ENCODE results near the gene RRP1B.

DNA sequence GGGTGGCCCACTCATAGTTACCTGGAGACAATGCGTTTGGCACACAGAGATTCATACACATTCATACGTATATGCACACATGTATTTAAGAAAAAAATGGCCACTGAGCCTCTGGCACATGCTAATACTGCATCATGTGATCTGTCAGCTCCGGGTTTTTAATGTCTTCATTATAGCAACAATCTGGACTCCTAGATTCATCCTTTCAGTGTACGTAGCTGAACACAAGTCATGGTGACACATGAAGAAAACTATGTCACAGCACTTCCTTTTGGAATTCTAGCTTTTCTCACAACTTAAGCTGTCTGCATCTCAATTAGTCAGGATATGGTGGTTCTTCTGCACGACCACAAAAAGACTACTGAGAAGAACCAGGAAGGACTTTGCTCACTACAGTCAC, 24.7 kb upstream of the RRP1B start:
- TF ChIP-seq EZH2 (IDR thresholded peaks at IDR 0.05) (no peak), POLR2AphosphoS5 (IDR thresholded peaks at IDR 0.05; ENCODE audit: borderline replicate concordance, low read depth, low read length) (no peak), FOXP2 (optimal IDR thresholded peaks at IDR 0.05; ENCODE audit: control extremely low read depth, extremely low read length, insufficient read depth) (no peak)

Measured in SK-N-MC (cell line).